HEK293 (cell line): ENCODE measurements around the gene EPOP.
A peak's percentile ranks its signal among the peaks of the same experiment; 100 is the strongest.

Source experiments
- CTCF ChIA-PET: fragments of 350-600 bp; formaldehyde crosslinking; extraction: SDS; loops from one replicate; lab custom pipeline; 2021; ENCODE audit warnings: antibody characterized with exemption; lab: Yijun Ruan, JAX
- POLR2A ChIA-PET: fragments of 300-600 bp; formaldehyde crosslinking; extraction: SDS; loops from one replicate; lab custom pipeline; 2020; ENCODE audit warnings: antibody characterized with exemption, inconsistent platforms; lab: Yijun Ruan, JAX
- H3K27ac ChIP-seq: fragments of 200-500 bp; sonication (Bioruptor generic); 2 replicates; pipeline ENCODE4 v1.5.1; 2014; ENCODE audit warnings: low read depth, low read length, control low read depth, inconsistent platforms; ENCODE audit errors: extremely low read depth
- H3K36me3 ChIP-seq, 2 experiments: fragments of 200-500 bp in 1 of 2; sonication (Bioruptor generic) in 1 of 2; 1 replicate in 1 of 2; 2 replicates in 1 of 2; pipeline ENCODE4 v1.5.1; 2014 to 2017; ENCODE audit warnings: inconsistent platforms in 2 of 2, low read length in 2 of 2; ENCODE audit not compliant: control insufficient read depth in 2 of 2, insufficient read depth in 1 of 2
- H3K4me1 ChIP-seq: fragments of 200-500 bp; sonication (Bioruptor generic); 2 replicates; pipeline ENCODE4 v1.5.1; 2014; ENCODE audit warnings: mild to moderate bottlenecking, low read length, inconsistent platforms; ENCODE audit not compliant: control insufficient read depth, insufficient read depth
- H3K4me3 ChIP-seq: 2 replicates; pipeline ENCODE4 v1.5.1; 2011; ENCODE audit warnings: low read depth, mild to moderate bottlenecking, control low read depth, low read length, moderate library complexity
- H3K9me3 ChIP-seq: fragments of 200-500 bp; sonication (Bioruptor generic); 2 replicates; pipeline ENCODE4 v1.5.1; 2014; ENCODE audit warnings: low read depth, low read length, inconsistent platforms; ENCODE audit not compliant: control insufficient read depth, insufficient read depth
- KLF1 ChIP-seq: fragments of 450-650 bp; formaldehyde crosslinking; IDR thresholded peaks from 2 replicates; pipeline ENCODE4 v1.5.1; 2016; ENCODE audit warnings: missing biosample characterization, missing genetic modification characterization
- SETDB1 ChIP-seq: IDR thresholded peaks from one replicate; pipeline ENCODE4 v1.6.1; 2017; ENCODE audit warnings: mild to moderate bottlenecking, low read length, moderate library complexity, mixed read lengths; ENCODE audit not compliant: insufficient read length
- ZBTB17 ChIP-seq: fragments of 450-650 bp; formaldehyde crosslinking; IDR thresholded peaks from 2 replicates; pipeline ENCODE4 v1.5.1; 2016; ENCODE audit warnings: missing biosample characterization, missing genetic modification characterization
- ZEB2 ChIP-seq: fragments of 450-650 bp; formaldehyde crosslinking; IDR thresholded peaks from 2 replicates; pipeline ENCODE4 v1.5.1; 2016; ENCODE audit warnings: missing biosample characterization, missing genetic modification characterization
- ZFHX2 ChIP-seq: fragments of 450-650 bp; formaldehyde crosslinking; conservative IDR thresholded peaks from 2 replicates; pipeline ENCODE4 v1.5.1; 2016; ENCODE audit warnings: missing biosample characterization, missing genetic modification characterization
- ZFP41 ChIP-seq: fragments of 450-650 bp; formaldehyde crosslinking; IDR thresholded peaks from 2 replicates; pipeline ENCODE4 v1.5.1; 2016; ENCODE audit warnings: missing biosample characterization, missing genetic modification characterization, borderline replicate concordance
- ZNF132 ChIP-seq: fragments of 450-650 bp; formaldehyde crosslinking; IDR thresholded peaks from 2 replicates; pipeline ENCODE4 v1.5.1; 2017; ENCODE audit warnings: missing biosample characterization, missing genetic modification characterization, borderline replicate concordance
- ZNF155 ChIP-seq: fragments of 450-650 bp; formaldehyde crosslinking; IDR thresholded peaks from 2 replicates; pipeline ENCODE4 v1.5.1; 2016; ENCODE audit warnings: missing biosample characterization, missing genetic modification characterization
- ZNF157 ChIP-seq: fragments of 450-650 bp; formaldehyde crosslinking; IDR thresholded peaks from 2 replicates; pipeline ENCODE4 v1.5.1; 2016; ENCODE audit warnings: missing biosample characterization, missing genetic modification characterization
- ZNF24 ChIP-seq: fragments of 450-650 bp; formaldehyde crosslinking; IDR thresholded peaks from 2 replicates; pipeline ENCODE4 v1.5.1; 2016; ENCODE audit warnings: missing biosample characterization, missing genetic modification characterization
- ZNF48 ChIP-seq: fragments of 450-650 bp; formaldehyde crosslinking; IDR thresholded peaks from 2 replicates; pipeline ENCODE4 v1.5.1; 2016; ENCODE audit warnings: missing biosample characterization, missing genetic modification characterization
- ZNF561 ChIP-seq: fragments of 450-650 bp; IDR thresholded peaks from 2 replicates; pipeline ENCODE4 v1.5.1; 2018; ENCODE audit warnings: missing biosample characterization, missing genetic modification characterization, borderline replicate concordance
- ZNF610 ChIP-seq: fragments of 450-650 bp; formaldehyde crosslinking; IDR thresholded peaks from 2 replicates; pipeline ENCODE4 v1.5.1; 2016; ENCODE audit warnings: missing biosample characterization, missing genetic modification characterization, borderline replicate concordance
- ZNF664 ChIP-seq: fragments of 450-650 bp; formaldehyde crosslinking; IDR thresholded peaks from 2 replicates; pipeline ENCODE4 v1.5.1; 2016; ENCODE audit warnings: missing biosample characterization, missing genetic modification characterization
- ZNF707 ChIP-seq: fragments of 450-650 bp; formaldehyde crosslinking; IDR thresholded peaks from 2 replicates; pipeline ENCODE4 v1.5.1; 2016; ENCODE audit warnings: missing biosample characterization, missing genetic modification characterization
- ZSCAN23 ChIP-seq: fragments of 450-650 bp; formaldehyde crosslinking; IDR thresholded peaks from 2 replicates; pipeline ENCODE4 v1.5.1; 2016; ENCODE audit warnings: missing biosample characterization, missing genetic modification characterization
- TF ChIP-seq, protein P1 (sequence below): fragments of 450-650 bp; formaldehyde crosslinking; IDR thresholded peaks from 2 replicates; pipeline ENCODE4 v1.5.1; 2016; ENCODE audit warnings: missing biosample characterization, missing genetic modification characterization
- TF ChIP-seq, protein P2 (sequence below): fragments of 450-650 bp; formaldehyde crosslinking; IDR thresholded peaks from 2 replicates; pipeline ENCODE4 v1.5.1; 2016; ENCODE audit warnings: missing biosample characterization, missing genetic modification characterization
- TF ChIP-seq, protein P3 (sequence below): fragments of 450-650 bp; IDR thresholded peaks from 2 replicates; pipeline ENCODE4 v1.5.1; 2018; ENCODE audit warnings: missing biosample characterization, mild to moderate bottlenecking, missing genetic modification characterization
- TF ChIP-seq, protein P4 (sequence below): fragments of 450-650 bp; formaldehyde crosslinking; IDR thresholded peaks from 2 replicates; pipeline ENCODE4 v1.5.1; 2016; ENCODE audit warnings: missing biosample characterization, missing genetic modification characterization
- TF ChIP-seq, protein P5 (sequence below): fragments of 450-650 bp; formaldehyde crosslinking; IDR thresholded peaks from 2 replicates; pipeline ENCODE4 v1.5.1; 2016; ENCODE audit warnings: missing biosample characterization, missing genetic modification characterization, borderline replicate concordance

EPOP gene

DNA sequence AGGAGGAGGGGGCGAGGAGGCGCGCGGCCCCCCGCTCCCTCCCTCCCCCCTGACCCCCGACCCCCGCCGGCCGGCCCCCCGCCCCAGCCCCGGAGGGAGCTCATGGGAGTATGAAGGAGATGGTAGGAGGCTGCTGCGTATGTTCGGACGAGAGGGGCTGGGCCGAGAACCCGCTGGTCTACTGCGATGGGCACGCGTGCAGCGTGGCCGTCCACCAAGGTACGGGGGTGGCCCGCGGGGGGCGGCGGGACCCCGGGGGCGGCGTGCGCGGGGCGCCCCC lies 30.7 kb upstream of the EPOP start:
- ChIA-PET POLR2A (interaction anchor here (1.0 to 3.6 kb wide), 8 partner anchors 10 to 447 kb away, joined by 3 to 20 read pairs (median 9); partner anchors contain the start of genes CISD3, EPOP and PSMB3), CTCF (interaction anchor here (0.6 to 1.8 kb wide), 4 partner anchors 26 to 836 kb away, joined by 3 read pairs; no protein-coding TSS in a partner anchor)
- no peak for TF ChIP-seq ZNF155 (tag by site-specific recombination)
- no peak for TF ChIP-seq ZNF157
- TF ChIP-seq, protein P1, sequence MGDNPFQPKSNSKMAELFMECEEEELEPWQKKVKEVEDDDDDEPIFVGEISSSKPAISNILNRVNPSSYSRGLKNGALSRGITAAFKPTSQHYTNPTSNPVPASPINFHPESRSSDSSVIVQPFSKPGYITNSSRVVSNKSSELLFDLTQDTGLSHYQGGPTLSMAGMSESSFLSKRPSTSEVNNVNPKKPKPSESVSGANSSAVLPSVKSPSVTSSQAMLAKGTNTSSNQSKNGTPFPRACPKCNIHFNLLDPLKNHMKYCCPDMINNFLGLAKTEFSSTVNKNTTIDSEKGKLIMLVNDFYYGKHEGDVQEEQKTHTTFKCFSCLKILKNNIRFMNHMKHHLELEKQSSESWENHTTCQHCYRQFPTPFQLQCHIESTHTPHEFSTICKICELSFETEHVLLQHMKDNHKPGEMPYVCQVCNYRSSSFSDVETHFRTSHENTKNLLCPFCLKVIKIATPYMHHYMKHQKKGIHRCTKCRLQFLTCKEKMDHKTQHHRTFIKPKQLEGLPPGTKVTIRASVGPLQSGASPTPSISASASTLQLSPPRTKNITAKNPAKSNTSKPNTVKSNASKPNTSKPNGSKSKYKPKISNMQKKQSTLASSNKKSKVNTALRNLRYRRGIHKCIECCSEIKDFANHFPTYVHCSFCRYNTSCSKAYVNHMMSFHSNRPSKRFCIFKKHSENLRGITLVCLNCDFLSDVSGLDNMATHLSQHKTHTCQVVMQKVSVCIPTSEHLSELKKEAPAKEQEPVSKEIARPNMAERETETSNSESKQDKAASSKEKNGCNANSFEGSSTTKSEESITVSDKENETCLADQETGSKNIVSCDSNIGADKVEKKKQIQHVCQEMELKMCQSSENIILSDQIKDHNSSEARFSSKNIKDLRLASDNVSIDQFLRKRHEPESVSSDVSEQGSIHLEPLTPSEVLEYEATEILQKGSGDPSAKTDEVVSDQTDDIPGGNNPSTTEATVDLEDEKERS, result no peak
- TF ChIP-seq, protein P2, sequence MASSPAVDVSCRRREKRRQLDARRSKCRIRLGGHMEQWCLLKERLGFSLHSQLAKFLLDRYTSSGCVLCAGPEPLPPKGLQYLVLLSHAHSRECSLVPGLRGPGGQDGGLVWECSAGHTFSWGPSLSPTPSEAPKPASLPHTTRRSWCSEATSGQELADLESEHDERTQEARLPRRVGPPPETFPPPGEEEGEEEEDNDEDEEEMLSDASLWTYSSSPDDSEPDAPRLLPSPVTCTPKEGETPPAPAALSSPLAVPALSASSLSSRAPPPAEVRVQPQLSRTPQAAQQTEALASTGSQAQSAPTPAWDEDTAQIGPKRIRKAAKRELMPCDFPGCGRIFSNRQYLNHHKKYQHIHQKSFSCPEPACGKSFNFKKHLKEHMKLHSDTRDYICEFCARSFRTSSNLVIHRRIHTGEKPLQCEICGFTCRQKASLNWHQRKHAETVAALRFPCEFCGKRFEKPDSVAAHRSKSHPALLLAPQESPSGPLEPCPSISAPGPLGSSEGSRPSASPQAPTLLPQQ (tag by site-specific recombination), result no peak
- TF ChIP-seq ZNF610 (tag by site-specific recombination), result no peak
- no peak for TF ChIP-seq ZNF132 (tag by site-specific recombination)
- no peak for TF ChIP-seq ZSCAN23 (tag by site-specific recombination)
- Histone ChIP-seq H3K9me3 (no peaks in the 10 kb centered on the region), H3K27ac (peak overlapping the region; percentile 87; the same call in 1 of the 2 replicates), H3K4me1 (peaks cover 10% of the 10 kb centered on the region), H3K4me3 (peak overlapping the region; percentile 60), H3K36me3 (peaks cover 7 to 30% of the 10 kb centered on the region in 2 experiments; a peak in 2 of 3 replicates)

DNA sequence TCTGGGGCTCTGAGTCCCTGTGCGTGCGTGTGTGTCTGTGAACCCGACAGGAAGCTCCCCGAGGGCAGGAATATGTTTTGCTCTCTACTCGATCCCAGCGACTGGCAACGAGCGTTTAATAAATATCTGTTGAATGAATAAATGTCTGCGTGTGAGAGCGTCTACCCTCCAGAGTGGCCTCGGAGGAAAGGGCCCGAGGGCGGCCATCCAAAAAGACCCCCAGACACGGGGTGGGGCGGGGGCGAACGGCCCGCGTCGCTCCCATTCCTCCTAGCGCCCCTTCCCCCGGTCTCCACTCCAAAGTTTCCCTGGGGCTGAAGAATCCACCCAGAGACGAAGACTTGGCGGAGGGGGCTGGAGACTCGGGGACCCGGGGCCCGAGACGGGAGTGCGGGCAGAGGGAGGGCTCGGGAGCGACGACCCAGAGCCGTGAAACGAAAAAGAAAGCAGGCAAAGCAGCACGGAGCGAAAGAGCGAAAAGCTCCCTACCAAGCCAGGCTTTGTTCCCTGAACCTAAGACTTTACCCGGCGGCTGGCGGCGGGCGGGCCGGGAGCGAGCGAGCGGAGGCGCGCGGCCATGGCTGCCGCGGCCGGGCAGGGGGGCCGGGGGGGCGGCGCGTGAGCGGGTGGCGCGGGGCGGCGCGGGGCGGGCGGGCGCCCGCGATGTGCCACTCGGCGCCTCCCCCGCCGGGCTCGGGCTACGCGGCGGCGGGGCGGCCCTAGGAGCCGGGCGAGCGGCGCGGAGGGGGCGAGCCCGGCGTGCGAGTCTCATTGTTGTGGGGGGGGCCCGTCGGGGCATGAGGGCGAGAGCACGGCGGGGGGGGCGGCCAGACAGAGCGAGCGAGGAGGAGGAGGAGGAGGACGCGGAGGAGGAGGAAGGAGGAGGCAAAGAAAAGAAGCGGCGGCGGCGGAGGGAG lies 30.1 kb upstream of the EPOP start, which contains the start of gene MLLT6:
TSS of gene MLLT6 (plus strand) at position 668 of the 917 bp plus-strand sequence. CDS start 360 bp downstream, outside the sequence.
- Histone ChIP-seq H3K4me1 (peaks cover 10% of the 10 kb centered on the region), H3K36me3 (peaks cover 7 to 24% of the 10 kb centered on the region in 2 experiments; a peak in 2 of 3 replicates), H3K27ac (peak within 1 kb of the TSS; percentile 87), H3K9me3 (no peaks in the 10 kb centered on the region), H3K4me3 (peak within 1 kb of the TSS; percentile 60)
- ChIA-PET POLR2A (interaction anchor here (1.0 to 3.6 kb wide), 8 partner anchors 11 to 448 kb away, joined by 3 to 20 read pairs (median 9); partner anchors contain the start of genes CISD3, EPOP and PSMB3), CTCF (interaction anchor here (0.5 to 1.8 kb wide), 7 partner anchors 26 to 835 kb away, joined by 3 to 6 read pairs (median 3); no protein-coding TSS in a partner anchor)
- TF ChIP-seq SETDB1, result no peak
- peak; percentile 68 for TF ChIP-seq ZBTB17 (tag by site-specific recombination)
- peak; percentile 35; the same call in 1 of the 2 replicates for TF ChIP-seq ZEB2 (tag by site-specific recombination)
- TF ChIP-seq, protein P3, sequence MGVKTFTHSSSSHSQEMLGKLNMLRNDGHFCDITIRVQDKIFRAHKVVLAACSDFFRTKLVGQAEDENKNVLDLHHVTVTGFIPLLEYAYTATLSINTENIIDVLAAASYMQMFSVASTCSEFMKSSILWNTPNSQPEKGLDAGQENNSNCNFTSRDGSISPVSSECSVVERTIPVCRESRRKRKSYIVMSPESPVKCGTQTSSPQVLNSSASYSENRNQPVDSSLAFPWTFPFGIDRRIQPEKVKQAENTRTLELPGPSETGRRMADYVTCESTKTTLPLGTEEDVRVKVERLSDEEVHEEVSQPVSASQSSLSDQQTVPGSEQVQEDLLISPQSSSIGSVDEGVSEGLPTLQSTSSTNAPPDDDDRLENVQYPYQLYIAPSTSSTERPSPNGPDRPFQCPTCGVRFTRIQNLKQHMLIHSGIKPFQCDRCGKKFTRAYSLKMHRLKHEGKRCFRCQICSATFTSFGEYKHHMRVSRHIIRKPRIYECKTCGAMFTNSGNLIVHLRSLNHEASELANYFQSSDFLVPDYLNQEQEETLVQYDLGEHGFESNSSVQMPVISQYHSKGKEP (tag by site-specific recombination), result no peak
- TF ChIP-seq ZNF48 (tag by site-specific recombination), result no peak
- TF ChIP-seq ZNF24 (tag by site-specific recombination), result 0 out of 2 replicates have a peak, but pooled peaks have one; percentile 36
- TF ChIP-seq ZFHX2 (tag by site-specific recombination), result peak; percentile 76
- TF ChIP-seq, protein P4, sequence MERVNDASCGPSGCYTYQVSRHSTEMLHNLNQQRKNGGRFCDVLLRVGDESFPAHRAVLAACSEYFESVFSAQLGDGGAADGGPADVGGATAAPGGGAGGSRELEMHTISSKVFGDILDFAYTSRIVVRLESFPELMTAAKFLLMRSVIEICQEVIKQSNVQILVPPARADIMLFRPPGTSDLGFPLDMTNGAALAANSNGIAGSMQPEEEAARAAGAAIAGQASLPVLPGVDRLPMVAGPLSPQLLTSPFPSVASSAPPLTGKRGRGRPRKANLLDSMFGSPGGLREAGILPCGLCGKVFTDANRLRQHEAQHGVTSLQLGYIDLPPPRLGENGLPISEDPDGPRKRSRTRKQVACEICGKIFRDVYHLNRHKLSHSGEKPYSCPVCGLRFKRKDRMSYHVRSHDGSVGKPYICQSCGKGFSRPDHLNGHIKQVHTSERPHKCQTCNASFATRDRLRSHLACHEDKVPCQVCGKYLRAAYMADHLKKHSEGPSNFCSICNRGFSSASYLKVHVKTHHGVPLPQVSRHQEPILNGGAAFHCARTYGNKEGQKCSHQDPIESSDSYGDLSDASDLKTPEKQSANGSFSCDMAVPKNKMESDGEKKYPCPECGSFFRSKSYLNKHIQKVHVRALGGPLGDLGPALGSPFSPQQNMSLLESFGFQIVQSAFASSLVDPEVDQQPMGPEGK (tag by site-specific recombination), result peak; percentile 68
- no peak for TF ChIP-seq ZNF707
- TF ChIP-seq ZNF664 (tag by site-specific recombination), result no peak
- TF ChIP-seq, protein P5, sequence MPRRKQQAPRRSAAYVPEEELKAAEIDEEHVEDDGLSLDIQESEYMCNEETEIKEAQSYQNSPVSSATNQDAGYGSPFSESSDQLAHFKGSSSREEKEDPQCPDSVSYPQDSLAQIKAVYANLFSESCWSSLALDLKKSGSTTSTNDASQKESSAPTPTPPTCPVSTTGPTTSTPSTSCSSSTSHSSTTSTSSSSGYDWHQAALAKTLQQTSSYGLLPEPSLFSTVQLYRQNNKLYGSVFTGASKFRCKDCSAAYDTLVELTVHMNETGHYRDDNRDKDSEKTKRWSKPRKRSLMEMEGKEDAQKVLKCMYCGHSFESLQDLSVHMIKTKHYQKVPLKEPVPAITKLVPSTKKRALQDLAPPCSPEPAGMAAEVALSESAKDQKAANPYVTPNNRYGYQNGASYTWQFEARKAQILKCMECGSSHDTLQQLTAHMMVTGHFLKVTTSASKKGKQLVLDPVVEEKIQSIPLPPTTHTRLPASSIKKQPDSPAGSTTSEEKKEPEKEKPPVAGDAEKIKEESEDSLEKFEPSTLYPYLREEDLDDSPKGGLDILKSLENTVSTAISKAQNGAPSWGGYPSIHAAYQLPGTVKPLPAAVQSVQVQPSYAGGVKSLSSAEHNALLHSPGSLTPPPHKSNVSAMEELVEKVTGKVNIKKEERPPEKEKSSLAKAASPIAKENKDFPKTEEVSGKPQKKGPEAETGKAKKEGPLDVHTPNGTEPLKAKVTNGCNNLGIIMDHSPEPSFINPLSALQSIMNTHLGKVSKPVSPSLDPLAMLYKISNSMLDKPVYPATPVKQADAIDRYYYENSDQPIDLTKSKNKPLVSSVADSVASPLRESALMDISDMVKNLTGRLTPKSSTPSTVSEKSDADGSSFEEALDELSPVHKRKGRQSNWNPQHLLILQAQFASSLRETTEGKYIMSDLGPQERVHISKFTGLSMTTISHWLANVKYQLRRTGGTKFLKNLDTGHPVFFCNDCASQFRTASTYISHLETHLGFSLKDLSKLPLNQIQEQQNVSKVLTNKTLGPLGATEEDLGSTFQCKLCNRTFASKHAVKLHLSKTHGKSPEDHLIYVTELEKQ (tag by site-specific recombination), result no peak
- TF ChIP-seq KLF1 (tag by site-specific recombination), result no peak
- TF ChIP-seq ZNF561 (tag by site-specific recombination), result 0 out of 2 replicates have a peak, but pooled peaks have one; percentile 15
- TF ChIP-seq ZFP41 (tag by site-specific recombination), result no peak
